Smooth muscle cell (in vitro differentiated cells): ENCODE data around the gene CPEB4. TPM values are rescaled to one million over a fixed set of nuclear protein-coding genes. Genes with fewer than 3 reads are reported as not detected.

Experiments
- DNase-seq: peaks from one replicate; lab custom pipeline; 2025; ENCODE audit not compliant: unreplicated experiment; lab: John Stamatoyannopoulos, UW
- H2AFZ ChIP-seq: fragments of 200-600 bp; sonication (generic); 2 replicates; pipeline ENCODE4 v1.6.0; 2016; ENCODE audit warnings: antibody characterized with exemption, low read depth, mild to moderate bottlenecking
- H3F3A ChIP-seq: fragments of 200-600 bp; sonication (generic); 2 replicates; pipeline ENCODE4 v1.6.0; 2017; ENCODE audit warnings: antibody characterized with exemption, low read depth
- H3K27ac ChIP-seq: fragments of 200-600 bp; sonication (generic); 2 replicates; pipeline ENCODE4 v1.5.1; 2016; ENCODE audit warnings: low read depth, mild to moderate bottlenecking
- H3K27me3 ChIP-seq: fragments of 200-600 bp; sonication (generic); 2 replicates; pipeline ENCODE4 v1.6.1; 2016; ENCODE audit warnings: low read depth, mild to moderate bottlenecking
- H3K36me3 ChIP-seq: fragments of 200-600 bp; sonication (generic); 2 replicates; pipeline ENCODE4 v1.5.1; 2016; ENCODE audit warnings: low read depth
- H3K4me1 ChIP-seq: fragments of 200-600 bp; sonication (generic); 2 replicates; pipeline ENCODE4 v1.5.1; 2016; ENCODE audit warnings: low read depth
- H3K4me2 ChIP-seq: fragments of 200-600 bp; sonication (generic); 2 replicates; pipeline ENCODE4 v1.6.0; 2016; ENCODE audit warnings: mild to moderate bottlenecking
- H3K4me3 ChIP-seq: fragments of 200-600 bp; sonication (generic); 2 replicates; pipeline ENCODE4 v1.5.1; 2016; ENCODE audit warnings: mild to moderate bottlenecking
- H3K79me2 ChIP-seq: fragments of 200-600 bp; sonication (generic); 2 replicates; pipeline ENCODE4 v1.6.0; 2016; ENCODE audit warnings: low read depth, mild to moderate bottlenecking
- H3K9ac ChIP-seq: fragments of 200-600 bp; sonication (generic); 2 replicates; pipeline ENCODE4 v1.6.0; 2016; ENCODE audit warnings: low read depth
- H3K9me3 ChIP-seq: fragments of 200-600 bp; sonication (generic); replicated peaks from 2 replicates; pipeline ENCODE4 v1.5.1; 2016; ENCODE audit warnings: low read depth
- H4K20me1 ChIP-seq: fragments of 200-600 bp; sonication (generic); 2 replicates; pipeline ENCODE4 v1.6.0; 2016; ENCODE audit warnings: low read depth
- WGBS: methylation state at CpG from one replicate; pipeline ENCODE4 v1.1.7; 2016; ENCODE audit warnings: low lambda C conversion rate; 5-methylcytosine and 5-hydroxymethylcytosine counted together
- polyA plus RNA-seq: library from polyadenylated mRNA; unstranded; fragments of >200 nt; fragmentation: Nextera tagmentation; extraction: Ambion mirVana; gene quantifications from 2 replicates; pipeline ENCODE4 v1.2.1, GENCODE V29; 2016
- total RNA-seq: library from RNA; depleted of rRNA; stranded (reverse); fragments of >200 nt; gene quantifications from 2 replicates; pipeline ENCODE4 v1.2.3, GENCODE V29; 2014
- TF ChIP-seq, protein P1 (sequence below): fragments of 200-600 bp; sonication (generic); IDR thresholded peaks from 2 replicates; pipeline ENCODE4 v1.5.1; 2017; ENCODE audit warnings: borderline replicate concordance, mild to moderate bottlenecking, antibody characterized with exemption; ENCODE audit not compliant: insufficient read depth, poor library complexity, severe bottlenecking

Gene CPEB4
- total and polyA plus RNA-seq, 2 experiments from 2014 or later, result 5.1 to 38.5 TPM

- WGBS, result 56% methylated on average over 5 of the region's 5 CpGs
- H3K4me1 ChIP-seq, result no peaks in the 10 kb centered on the region
- H3K4me2 ChIP-seq, result no peak overlapping the region
- H3F3A ChIP-seq, result no peaks in the 10 kb centered on the region
- H3K27ac ChIP-seq, result no peak overlapping the region
- H3K79me2 ChIP-seq, result no peaks in the 10 kb centered on the region
- no peak overlapping the region for H3K9ac ChIP-seq
- TF ChIP-seq, protein P1, sequence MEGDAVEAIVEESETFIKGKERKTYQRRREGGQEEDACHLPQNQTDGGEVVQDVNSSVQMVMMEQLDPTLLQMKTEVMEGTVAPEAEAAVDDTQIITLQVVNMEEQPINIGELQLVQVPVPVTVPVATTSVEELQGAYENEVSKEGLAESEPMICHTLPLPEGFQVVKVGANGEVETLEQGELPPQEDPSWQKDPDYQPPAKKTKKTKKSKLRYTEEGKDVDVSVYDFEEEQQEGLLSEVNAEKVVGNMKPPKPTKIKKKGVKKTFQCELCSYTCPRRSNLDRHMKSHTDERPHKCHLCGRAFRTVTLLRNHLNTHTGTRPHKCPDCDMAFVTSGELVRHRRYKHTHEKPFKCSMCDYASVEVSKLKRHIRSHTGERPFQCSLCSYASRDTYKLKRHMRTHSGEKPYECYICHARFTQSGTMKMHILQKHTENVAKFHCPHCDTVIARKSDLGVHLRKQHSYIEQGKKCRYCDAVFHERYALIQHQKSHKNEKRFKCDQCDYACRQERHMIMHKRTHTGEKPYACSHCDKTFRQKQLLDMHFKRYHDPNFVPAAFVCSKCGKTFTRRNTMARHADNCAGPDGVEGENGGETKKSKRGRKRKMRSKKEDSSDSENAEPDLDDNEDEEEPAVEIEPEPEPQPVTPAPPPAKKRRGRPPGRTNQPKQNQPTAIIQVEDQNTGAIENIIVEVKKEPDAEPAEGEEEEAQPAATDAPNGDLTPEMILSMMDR, result no peak
- H3K4me3 ChIP-seq, result no peak overlapping the region
- H4K20me1 ChIP-seq, result no peaks in the 10 kb centered on the region
- H2AFZ ChIP-seq, result no peak overlapping the region
- no peak for DNase-seq
- H3K27me3 ChIP-seq, result no peaks in the 10 kb centered on the region
- no peaks in the 10 kb centered on the region for H3K9me3 ChIP-seq
- no peaks in the 10 kb centered on the region for H3K36me3 ChIP-seq
These were observed 93.1 kb downstream of the CPEB4 start for GRCh38 chr5:173981185-173981761.

GRCh38 chr5:173984218-173984617 is 96.1 kb downstream of the CPEB4 start:
- no peak overlapping the region for H3K9ac ChIP-seq
- no peaks in the 10 kb centered on the region for H3K36me3 ChIP-seq
- no peak overlapping the region for H2AFZ ChIP-seq
- H4K20me1 ChIP-seq, result no peaks in the 10 kb centered on the region
- H3K27me3 ChIP-seq, result no peaks in the 10 kb centered on the region
- H3K4me3 ChIP-seq, result no peak overlapping the region
- no peaks in the 10 kb centered on the region for H3K79me2 ChIP-seq
- WGBS, result 59% methylated on average over 4 of the region's 4 CpGs
- H3K27ac ChIP-seq, result no peak overlapping the region
- no peak for DNase-seq
- H3K4me1 ChIP-seq, result no peaks in the 10 kb centered on the region
- H3K4me2 ChIP-seq, result no peak overlapping the region
- H3K9me3 ChIP-seq, result no peaks in the 10 kb centered on the region
- no peaks in the 10 kb centered on the region for H3F3A ChIP-seq
- TF ChIP-seq, protein P1, result peak; percentile 15

DNA sequence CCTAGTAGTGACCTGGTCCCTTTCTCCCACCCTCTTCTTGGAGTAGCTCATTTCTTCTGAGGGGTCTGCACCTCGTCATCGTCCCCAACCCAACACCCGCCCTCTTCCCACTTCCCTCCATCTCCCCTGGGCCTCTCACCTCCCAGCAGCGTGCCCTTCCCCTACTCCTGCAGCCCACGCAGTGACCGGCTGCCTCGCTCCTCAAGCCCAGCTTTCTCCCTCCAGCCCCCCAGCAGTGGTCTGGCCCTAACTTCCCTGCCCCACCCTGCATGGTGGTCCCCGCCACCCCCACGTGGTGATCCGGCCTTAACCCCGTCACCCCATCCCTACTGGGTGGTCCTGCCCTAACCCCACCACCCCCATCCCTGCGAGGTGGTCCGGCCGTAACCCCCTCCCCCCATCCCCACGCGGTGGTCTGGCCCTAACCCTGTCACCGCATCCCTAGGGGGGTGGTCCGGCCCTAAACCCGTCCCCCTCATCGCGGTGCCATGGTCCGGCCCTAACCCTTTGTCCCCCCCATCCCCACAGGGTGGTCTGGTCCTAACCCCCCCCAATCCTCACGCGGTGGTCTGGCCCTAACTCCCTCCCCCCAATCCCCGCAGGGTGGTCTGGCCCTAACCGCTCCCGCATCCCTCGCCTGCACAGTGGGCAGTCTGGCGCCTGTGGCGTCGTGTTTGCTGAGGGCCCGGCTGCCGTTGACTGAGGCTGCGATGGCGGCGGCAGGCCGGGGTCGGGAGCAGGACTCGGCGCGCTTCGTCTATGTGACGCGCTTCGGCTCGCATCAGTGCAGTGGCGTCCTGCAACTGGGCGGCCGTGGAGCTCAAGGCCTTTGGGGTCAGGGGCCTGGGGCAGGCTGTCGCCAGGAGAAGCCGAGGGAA is 100.6 kb downstream of the CPEB4 start, which contains the start of gene C5orf47:
C5orf47 (plus strand) TSS at position 617 of the 878 bp plus-strand sequence; CDS start at position 711, 94 bp downstream.
- Histone ChIP-seq H3F3A (no peaks in the 10 kb centered on the region), H2AFZ (no peak within 1 kb of the TSS), H3K79me2 (no peaks in the 10 kb centered on the region), H4K20me1 (no peaks in the 10 kb centered on the region), H3K27me3 (no peaks in the 10 kb centered on the region), H3K4me3 (no peak within 1 kb of the TSS), H3K9me3 (no peaks in the 10 kb centered on the region), H3K4me2 (no peak within 1 kb of the TSS), H3K36me3 (no peaks in the 10 kb centered on the region), H3K27ac (no peak within 1 kb of the TSS), H3K4me1 (no peaks in the 10 kb centered on the region), H3K9ac (no peak within 1 kb of the TSS)
- 95% methylated on average over 36 of the region's 51 CpGs for WGBS
- DNase-seq, result no peak
- TF ChIP-seq, protein P1, result no peak
